Amygdala (tissue), 56 donors: ENCODE results near the gene BAD.
A peak's percentile ranks its signal among the peaks of the same experiment; 100 is the strongest.
"Not testable (repeated sequence)": the region's sequence is repeated elsewhere in the genome, so short reads cannot be mapped to it uniquely, and the experiment has no call there.

ENCODE experiments used
- DNase-seq, 56 donors: peaks; one replicate each; lab custom pipeline; 2025; lab: John Stamatoyannopoulos, UW

The BAD gene

DNA sequence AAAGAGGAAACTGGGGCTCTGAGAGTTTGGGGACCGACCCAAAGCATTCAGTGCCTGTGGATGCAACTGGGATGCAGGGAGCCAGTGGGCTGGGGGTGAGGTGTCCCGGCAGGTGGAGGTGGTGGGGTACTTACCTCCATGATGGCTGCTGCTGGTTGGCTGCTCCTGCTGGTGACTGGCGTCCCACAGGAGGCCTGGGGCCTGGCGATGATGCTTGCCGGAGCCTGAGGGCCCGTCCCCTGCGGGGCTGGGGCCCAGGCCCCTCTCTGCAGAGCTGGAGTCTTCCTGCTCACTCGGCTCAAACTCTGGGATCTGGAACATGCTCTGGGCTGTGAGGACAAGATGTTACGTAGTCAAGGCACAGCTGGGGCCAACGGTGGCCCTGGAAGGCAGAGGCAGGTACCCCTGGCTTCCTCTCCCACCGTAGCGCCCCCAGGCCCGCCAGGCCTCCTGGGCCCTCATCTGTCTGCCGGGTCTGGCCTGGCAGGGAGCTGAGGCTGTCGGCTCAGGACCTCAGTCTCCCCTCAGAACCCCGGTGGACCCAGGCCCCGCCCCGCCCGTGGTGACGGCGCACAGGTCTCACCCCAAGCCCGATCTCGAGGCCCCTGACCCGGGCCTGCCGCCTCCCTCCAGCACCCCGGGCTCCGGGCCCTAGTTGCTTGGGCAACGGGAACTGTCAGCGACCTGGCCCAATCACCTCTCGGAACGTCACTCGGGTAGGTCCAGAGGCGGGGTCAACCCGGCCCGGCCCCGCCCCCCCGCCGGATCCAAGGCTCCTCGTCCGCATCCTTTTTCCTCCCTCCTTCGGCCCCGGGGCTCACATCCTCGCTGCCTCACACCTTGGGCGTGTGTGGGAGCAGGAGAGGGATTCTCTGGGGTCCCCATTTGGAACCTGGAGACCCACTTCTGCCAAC, at the start of gene BAD:
Gene BAD (minus strand): TSS at position 618 of the 914 bp plus-strand sequence. CDS start 297 bp downstream, at position 321.
- DNase-seq: peak; percentile 54 to 99 (median 94)

DNA sequence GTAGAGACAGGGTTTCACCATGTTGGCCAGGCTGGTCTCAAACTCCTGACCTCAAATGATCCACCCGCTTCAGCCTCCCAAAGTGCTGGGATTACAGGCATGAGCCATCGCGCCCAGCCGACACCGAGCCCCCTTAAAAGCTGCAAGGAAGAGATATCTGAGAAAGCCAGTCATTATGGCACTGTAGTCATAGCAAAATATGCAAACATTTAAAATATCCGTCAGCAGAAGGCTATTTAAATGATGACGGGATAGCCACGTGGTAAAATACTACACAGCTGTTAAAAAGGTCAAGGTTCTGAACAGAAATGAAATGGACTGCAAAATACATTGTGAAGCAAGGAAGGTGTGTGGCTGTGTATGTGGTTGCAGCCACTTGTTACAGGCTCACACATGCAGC, 49.1 kb upstream of the BAD start:
- DNase-seq: no peak

DNA sequence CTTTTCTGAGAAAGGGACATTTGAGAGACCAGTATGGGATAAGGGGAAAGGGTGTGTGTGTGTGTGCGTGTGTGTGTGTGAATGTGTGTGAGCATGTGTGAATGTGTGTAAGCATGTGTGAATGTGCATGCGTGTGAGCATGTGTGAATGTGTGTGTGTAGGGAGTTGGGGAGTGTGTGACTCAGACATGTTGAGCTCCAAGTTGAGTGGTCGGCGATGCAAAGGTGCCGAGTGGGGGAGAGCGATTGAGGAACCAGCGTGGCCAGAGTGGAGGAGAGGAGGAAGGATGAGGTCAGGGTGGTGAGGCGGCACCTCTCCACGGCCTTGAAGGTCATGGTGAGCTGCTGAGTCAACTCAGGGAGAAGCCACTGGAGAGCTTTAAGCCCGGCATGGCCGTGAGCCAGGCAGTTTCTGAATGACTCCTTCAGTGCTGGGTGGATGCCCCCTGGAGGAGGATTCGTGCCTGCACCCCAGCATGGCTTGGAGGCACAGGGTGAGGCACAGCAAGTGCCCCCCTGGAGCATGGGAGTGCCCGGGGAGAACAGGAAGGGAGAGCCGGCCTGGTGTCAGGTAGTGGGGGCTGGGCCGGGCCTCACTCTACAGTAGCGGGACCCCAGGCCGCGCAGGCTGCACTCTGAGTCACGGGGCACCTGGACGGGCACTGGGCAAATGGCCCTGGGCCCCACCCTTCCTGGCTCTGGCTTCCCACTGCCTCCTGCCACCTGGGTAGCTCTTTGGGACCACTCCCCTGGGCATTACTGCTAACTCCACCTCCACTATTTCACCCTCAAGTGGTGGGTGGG, 47.3 kb upstream of the BAD start:
- DNase-seq: peak in 7 of 56 donors; percentile 17 to 50 (median 35)

DNA sequence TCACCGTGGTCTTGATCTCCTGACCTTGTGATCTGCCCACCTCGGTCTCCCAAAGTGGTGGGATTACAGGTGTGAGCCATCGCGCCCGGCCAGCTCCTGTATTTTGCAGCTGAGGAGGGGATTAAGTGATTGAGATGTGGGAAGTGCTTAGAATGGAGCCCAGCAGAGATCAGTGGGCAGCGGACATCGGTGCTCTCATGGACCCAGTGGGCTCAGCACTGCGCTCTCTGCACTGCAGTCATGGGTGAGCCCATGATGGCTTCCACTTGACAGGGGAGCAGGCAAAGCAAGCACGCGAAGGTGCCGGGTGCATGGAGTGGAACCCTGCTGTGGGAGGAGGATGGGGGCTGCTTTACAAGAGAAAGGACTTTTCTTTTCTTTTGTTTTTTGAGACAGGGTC, 46.4 kb upstream of the BAD start:
- DNase-seq: no peak

DNA sequence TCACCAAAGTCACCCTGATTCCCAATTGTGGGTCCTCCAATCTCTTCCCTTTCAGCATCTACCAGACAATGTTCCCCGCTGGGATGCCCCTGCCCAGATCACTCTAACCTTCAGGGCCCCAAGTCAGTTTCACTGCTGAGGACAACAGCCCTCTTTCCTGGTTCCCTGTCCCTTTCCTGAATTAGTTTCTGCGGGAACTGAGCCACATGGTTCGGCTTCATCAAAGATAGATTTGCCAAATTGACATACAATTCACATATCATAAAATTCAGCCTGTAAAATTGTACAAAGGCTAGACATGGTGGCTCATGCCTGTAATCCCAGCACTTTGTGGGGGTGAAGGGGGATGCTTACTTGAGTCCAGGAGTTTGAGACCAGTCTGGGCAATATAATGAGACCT, 43.5 kb upstream of the BAD start:
- no peak for DNase-seq

DNA sequence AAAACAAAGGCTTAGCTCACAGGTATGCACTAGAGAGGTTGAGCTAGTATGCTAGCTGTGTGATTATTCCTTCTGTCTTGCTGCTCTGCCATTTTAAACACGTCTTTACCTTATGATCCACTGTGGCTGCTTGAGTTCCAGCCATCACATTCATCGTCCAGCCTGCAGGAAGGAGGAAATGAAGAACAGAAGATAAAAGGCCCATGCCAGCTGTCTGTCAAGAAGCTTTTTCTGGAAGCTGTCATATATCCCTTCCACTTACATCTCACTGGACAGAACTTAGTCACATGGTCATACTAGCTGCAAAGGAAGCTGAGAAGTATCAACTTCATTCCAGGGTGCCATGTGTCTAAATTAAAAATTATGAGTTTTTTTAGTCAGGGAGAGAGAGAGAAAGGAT, 42.9 kb upstream of the BAD start:
- no peak for DNase-seq

DNA sequence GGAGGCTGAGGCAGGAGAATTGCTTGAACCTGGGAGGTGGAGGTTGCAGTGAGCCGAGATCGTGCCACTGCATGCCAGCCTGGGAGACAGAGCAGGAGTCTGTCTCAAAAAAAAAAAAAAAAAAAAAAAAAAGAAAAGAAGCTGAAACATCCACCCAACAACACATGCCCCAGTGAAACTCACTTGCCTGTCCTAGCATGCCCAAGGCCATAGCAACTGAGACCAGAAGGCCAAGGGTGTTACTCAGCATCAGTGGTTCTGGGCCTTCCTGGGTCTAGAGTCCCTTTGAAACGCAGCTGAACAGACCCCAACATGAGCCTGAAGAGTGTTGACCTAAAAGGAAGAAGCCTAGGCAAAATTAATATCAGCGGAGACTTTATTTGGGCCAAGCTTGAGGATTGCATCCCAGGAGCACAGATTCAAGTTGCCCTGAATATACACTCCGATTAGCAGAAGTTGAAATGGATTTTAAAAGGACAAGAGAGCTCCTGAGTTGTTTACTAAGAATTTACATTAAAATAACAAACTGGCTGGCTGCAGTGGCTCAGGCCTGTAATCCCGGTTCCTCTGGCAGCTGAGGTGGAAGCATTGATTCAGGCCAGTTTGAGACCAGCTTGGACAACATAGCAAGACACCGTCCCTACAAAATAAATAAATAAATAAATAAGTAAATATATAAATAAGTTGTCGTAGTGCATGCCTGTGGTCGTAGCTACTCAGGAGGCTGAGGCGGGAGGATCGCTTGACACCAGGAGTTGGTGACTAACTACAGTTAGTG, 40.4 kb upstream of the BAD start:
- DNase-seq: no peak

GRCh38 chr11:64323984-64324383, 39.5 kb upstream of the BAD start:
- DNase-seq: not testable (repeated sequence)

DNA sequence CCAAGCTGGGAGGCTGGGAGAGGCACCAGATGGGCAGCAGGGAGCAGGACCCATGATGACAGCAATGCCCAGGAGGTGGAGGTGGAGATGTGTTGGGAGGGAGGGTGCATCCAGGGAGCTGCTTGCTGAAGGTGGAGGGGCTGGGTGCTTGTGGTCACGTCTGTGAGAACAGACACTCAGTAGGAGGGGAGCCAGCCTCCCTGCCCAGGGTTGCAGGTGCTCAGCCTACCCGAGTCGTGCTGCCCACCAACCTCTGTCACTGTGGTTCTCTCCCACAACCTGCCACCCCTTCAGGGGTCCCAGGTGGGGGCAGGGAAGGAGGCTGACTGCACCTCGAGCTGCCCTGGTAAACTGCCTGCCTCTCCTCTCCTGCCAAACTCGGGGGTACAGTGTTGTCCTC, 38.9 kb upstream of the BAD start:
- no peak for DNase-seq

DNA sequence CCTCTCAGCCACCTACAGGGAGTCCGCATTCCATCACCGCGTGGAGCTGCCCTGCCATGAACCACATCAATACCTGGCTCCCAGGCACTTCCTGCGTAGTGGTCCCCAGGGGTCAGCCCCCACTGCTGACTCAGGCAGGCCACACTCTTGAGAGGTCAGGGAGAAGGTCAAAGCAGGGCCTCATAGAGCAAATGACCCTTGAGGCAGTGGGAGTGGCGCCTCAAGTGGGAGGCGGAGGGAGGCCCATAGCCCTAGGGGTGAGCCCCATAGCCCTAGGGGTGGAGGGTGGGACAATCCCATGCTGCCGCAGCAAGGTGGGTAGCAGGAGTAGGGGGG, 38.4 kb upstream of the BAD start:
- no peak for DNase-seq

GRCh38 chr11:64321533-64321932, 37.1 kb upstream of the BAD start:
- DNase-seq: no peak

DNA sequence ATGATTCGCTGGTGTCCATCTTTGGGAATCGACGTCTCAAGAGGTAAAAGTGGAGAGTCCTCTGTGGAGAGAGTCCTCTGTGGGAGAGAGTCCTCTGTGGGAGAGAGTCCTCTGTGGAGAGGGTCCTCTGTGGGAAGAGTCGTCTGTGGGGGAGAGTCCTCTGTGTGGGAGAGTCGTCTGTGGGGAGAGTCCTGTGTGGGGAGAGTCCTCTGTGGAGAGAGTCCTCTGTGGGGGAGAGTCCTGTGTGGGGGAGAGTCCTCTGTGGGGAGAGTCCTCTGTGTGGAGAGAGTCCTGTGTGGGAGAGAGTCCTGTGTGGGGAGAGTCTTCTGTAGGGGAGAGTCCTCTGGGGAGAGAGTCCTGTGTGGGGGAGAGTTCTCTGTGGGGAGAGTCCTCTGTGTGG, 36.6 kb upstream of the BAD start:
- DNase-seq: no peak

GRCh38 chr11:64320556-64320955, 36.1 kb upstream of the BAD start:
- no peak for DNase-seq

- no peak for DNase-seq
Observed at GRCh38 chr11:64318766-64319761, 34.6 kb upstream of the BAD start.

DNA sequence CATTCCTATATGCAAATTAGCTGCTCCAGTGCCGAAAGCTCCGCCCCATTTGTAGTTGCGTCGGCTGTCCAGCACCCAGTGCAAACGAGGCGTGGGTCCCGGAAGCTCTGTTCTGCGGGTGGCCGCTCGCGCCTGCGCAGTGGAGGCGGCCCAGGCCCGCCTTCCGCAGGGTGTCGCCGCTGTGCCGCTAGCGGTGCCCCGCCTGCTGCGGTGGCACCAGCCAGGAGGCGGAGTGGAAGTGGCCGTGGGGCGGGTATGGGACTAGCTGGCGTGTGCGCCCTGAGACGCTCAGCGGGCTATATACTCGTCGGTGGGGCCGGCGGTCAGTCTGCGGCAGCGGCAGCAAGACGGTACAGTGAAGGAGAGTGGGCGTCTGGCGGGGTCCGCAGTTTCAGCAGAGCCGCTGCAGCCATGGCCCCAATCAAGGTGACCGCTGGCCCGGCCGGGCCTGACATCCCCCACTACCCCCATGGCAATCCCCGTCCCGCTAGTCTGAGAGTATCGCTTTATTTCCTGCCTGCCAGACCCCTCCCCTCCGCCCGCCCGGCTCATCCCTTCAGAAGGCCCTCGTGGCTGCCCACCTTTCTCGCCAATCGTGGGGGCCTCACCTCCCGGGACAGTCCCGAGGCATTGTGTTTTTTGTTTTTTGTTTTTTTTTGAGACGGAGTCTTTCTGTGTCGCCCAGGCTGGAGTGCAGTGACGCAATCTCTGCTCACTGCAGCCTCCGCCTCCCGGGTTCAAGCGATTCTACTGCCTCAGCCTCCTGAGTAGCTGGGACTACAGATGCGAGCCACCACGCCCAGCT, 33.7 kb upstream of the BAD start, which contains the start of gene PRDX5:
Gene PRDX5 (plus strand): TSS at position 161 of the 805 bp plus-strand sequence. CDS start 95 bp downstream, at position 256.
- peak; percentile 54 to 98 (median 94) for DNase-seq

DNA sequence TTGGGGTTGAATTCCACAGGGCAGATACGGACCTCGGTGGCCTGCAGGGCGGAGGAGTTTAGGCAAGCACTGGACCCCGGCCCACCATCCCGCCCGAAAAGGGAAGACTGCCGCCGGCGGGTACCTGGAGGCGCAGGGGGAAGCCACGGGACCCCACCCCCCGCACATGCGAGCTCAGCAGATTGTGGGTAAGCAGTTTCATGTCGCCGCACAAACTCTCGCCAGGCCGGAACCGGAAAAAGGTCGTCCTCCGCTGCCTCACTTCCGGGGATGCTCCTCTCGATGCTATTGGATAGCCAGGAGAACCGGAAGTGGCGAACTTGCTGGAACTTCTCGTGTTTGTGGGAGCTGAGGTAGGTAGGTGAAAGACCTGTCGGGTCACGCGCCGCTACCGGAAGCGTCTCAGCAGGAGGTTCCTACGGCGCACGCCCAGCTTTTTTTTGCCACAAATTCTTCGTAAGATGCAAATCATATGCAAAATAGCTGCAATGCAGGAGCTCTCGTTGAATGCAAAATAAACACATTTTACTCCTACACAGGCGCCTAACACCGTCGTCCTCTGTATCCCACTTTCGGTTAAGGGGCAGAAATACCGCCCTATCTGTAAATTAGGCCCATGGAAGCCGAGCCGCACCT, 33.0 kb upstream of the BAD start, which contains the start of gene TRMT112:
Gene TRMT112 (minus strand): TSS at position 235 of the 636 bp plus-strand sequence. CDS start 33 bp downstream, at position 202.
- peak; percentile 72 to 98 (median 94) for DNase-seq

- DNase-seq: peak in 1 of 56 donors; percentile 64
Observed at GRCh38 chr11:64316672-64317324, 32.3 kb upstream of the BAD start.
